Left renal cortex interstitium (tissue), 4 donors: ENCODE results near the gene KLHDC9. TPM values are rescaled to one million over a fixed set of nuclear protein-coding genes. Genes with fewer than 3 reads are reported as not detected.
A peak's percentile ranks its signal among the peaks of the same experiment; 100 is the strongest.
"Not testable (repeated sequence)": the region's sequence is repeated elsewhere in the genome, so short reads cannot be mapped to it uniquely, and the experiment has no call there.

Experiments used
- DNase-seq, 4 donors: peaks; one replicate each; pipeline ENCODE4 v3.0.0-alpha.2; 2013; ENCODE audit warnings: low read depth in 4 of 4, low spot score in 2 of 4, missing footprints in 1 of 4
- polyA plus RNA-seq, 4 donors: library from polyadenylated mRNA; unstranded; fragments of 120-200 nt; gene quantifications; one replicate each; pipeline ENCODE4 v1.2.1, GENCODE V29; 2013; ENCODE audit not compliant: insufficient read length in 4 of 4

The KLHDC9 gene, protein sequence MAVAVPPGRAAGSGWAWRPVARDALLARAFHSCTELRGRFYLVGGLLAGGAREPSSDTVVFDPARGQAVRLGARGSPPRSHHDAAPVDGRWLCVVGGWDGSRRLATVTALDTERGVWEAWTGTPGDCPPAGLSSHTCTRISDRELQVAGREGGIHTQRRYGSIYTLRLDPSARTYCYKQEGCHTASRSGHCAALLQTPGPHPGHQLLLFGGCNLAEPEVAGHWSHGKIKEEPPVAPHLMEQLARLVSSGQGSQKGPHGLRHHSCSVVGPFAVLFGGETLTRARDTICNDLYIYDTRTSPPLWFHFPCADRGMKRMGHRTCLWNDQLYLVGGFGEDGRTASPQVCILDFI
- polyA plus RNA-seq: 10 to 100 TPM; 14.9 to 21.5 (median 16.4) TPM

DNA sequence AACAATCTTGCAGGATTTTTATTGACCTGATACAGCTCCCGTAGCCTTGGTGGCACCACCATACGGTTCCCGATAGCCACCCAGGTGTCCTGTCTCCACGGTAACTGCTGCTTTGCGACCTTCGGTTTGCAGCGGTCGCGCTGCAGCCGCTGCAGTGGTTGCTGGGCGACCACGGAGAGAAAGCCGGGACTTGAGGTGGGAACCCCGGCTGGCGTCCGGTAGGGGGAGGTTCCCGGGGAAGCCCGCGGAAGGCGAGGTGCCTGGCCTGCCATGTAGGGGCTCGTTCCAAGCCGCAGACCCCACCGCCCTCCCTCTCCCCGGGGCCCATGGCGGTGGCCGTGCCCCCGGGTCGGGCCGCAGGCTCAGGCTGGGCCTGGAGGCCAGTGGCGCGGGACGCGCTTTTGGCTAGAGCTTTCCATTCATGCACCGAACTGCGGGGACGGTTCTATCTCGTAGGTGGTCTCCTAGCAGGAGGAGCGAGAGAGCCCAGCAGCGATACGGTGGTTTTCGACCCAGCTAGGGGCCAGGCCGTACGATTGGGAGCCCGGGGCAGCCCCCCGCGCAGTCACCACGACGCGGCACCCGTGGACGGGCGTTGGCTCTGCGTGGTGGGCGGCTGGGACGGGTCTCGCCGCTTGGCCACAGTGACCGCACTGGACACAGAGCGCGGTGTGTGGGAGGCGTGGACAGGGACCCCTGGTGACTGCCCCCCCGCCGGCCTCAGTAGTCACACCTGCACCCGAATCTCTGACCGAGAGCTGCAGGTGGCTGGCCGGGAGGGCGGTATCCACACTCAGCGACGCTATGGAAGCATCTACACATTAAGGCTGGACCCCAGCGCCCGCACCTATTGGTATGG, at the start of gene KLHDC9:
TSS of gene KLHDC9 (plus strand) at position 152 of the 859 bp plus-strand sequence. CDS start at position 327, 175 bp downstream.
- DNase-seq: peak in 2 of 4 donors; percentile 68 to 78

DNA sequence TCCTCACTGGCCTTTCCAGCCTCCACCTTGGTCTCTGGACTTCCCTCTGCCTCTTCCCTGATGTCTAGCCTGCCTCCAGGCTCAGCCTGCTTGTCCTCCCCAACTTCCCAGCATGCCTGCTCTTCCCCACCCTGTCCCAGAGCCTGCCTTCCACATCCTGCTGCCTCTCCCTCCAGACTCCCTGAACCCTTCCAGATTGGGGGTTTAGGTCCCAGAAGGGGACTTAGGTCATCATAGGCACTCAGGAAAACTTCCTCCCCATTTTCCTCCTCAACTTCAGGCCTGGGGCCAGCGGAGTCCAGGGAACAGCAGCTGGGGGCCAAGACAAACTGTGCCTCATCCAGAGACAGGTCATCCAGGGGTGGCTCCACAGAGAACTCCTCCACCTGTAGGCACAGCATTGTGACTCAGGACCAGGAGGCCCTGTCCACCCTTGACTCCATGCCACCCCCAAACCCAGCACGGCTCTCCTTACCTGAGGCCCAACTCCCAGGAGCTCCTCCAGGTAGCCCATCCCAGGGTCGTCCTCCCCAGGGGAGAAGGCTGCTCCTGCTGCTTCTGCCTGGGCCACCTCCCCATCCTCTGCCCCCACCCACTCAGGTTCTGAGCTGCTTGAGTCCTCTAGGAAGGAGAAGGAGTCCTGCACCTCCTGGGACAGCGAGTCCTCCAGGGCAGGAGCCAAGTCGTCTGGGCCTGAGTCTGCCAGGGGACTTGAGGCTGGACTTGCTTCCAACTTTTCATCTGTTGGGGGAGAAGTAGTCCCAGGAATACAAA, 49.0 kb upstream of the KLHDC9 start:
- DNase-seq: no peak

DNA sequence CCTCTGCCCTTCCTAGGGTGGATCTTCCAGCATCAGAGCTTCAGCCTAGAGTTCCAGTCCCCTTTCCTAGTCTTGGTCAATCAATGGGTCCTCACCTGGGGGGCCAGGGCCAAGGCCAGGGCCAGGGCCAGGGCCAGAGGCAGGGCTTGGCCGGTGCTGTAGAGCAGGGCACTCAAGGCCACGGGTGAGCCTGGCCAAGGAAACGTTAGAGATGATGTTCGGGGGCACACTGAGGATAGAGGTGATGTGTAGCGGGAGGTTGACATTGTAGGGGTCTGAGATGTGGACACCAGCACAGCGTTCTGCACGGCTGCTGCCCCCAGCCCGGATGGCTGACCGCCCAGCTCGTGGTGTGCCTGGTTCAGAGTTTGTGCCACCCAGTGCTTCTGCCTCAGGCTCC, 46.9 kb upstream of the KLHDC9 start:
- DNase-seq: no peak

GRCh38 chr1:161052899-161053298, 45.3 kb upstream of the KLHDC9 start:
- no peak for DNase-seq

GRCh38 chr1:161054232-161054631, 43.9 kb upstream of the KLHDC9 start:
- DNase-seq: no peak

GRCh38 chr1:161054805-161055204, 43.4 kb upstream of the KLHDC9 start:
- DNase-seq: no peak

GRCh38 chr1:161059293-161059692, 38.9 kb upstream of the KLHDC9 start:
- DNase-seq: no peak

GRCh38 chr1:161061419-161061818, 36.7 kb upstream of the KLHDC9 start:
- no peak for DNase-seq

DNA sequence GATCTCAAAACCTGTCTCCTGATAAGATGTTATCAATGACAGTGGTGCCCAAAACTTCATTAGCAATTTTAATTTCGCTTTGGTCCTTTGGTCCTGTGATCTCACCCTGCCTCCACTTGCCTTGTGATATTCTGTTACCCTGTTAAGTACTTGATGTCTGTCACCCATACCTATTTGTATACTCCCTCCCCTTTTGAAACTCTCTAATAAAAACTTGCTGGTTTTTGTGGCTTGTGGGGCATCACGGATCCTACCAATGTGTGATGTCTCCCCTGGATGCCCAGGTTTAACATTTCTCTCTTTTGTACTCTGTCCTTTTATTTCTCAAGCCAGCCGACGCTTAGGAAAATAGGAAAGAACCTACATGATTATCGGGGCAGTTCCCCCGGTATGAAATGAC, 34.2 kb upstream of the KLHDC9 start:
- not testable (repeated sequence) for DNase-seq

DNA sequence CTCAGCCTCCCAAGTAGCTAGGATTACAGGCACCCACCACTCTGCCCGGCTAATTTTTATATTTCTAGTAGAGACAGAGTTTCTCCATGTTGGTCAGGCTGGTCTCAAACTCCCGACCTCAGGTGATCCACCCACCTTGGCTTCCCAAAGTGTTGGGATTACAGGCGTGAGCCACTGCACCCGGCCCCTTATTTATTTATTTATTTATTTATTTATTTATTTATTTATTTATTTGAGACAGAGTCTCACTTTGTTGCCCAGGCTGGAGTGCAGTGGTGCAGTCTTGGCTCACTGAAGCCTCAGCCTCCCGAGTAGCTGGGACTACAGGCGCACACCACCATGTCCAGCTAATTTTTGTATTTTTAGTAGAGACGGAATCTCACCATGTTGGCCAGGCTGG, 32.5 kb upstream of the KLHDC9 start:
- DNase-seq: not testable (repeated sequence)

GRCh38 chr1:161066694-161067093, 31.5 kb upstream of the KLHDC9 start:
- DNase-seq: no peak

DNA sequence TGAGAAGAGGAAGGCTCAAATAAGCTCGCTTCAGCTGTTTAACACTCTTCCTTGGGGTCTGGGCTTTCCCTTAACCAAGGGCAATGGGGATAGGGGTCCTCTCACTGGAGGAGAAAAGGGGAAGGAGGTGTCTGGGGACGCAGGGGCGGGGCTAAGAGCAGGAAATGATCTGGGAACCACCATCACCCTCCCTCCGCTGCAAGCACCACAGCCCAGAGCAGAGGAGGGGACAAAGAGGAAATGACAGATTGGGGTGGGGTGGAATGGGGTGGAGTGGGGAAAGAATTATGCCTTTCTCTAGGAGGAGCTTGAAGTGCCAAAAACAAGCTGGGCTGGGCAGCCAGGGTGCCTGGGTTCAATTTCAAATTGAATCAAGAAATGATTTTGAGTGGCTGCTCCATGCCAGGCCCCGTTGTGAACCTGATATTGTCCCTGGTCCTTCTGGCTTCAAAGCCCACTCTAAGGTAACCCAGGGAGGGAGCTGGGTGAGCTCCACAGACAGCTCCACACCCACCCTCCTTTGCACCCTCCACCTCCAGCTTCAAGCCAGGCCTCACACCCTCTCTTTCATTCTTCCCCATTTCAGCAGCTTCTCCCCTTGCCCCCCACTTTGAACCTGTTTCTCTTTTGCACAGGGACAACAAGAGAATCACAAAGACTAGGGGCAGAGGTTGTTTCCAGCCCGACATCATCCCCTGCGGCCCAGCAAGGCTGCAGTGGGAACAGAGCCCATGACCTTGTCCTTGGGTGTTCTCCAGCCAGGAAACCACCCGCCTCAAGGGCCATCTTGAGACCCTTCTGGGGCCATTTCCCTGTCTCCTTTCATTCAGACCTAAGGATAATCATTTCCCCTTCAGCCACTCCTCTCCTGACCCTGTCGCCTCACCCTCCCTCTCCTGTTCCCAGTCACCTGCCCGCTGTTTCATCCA, 29.6 kb upstream of the KLHDC9 start:
- no peak for DNase-seq

DNA sequence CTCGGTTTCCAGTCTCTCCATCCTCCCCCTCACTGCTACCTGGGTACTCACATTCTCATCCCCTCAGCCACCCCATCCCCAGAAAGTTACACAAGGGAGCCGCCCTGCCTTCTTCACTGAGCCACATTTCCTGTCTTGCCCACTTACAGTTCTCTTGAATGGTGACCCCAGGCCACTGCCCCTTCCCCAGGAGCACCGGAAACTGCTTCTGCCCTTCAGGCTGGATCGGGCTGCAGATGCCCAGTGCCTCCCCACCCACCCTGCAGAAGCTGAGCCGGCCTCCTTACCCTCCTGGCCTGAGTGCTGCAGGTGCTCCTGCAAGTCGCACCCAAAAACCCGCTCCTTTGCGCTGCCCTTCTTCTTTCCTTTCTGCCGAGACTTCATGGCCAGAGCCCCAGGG, 28.9 kb upstream of the KLHDC9 start:
- no peak for DNase-seq

- no peak for DNase-seq
These were observed 28.4 kb upstream of the KLHDC9 start, which contains the start of gene ARHGAP30 for GRCh38 chr1:161069731-161070270. TSS of gene ARHGAP30 (minus strand) at chr1:161069891. CDS start at chr1:161069624, 267 bp downstream.

GRCh38 chr1:161070761-161071160, 27.4 kb upstream of the KLHDC9 start:
- DNase-seq: no peak

- no peak for DNase-seq
These were observed 26.2 kb upstream of the KLHDC9 start for GRCh38 chr1:161071886-161072371.

- no peak for DNase-seq
These were observed 25.3 kb upstream of the KLHDC9 start for GRCh38 chr1:161072751-161073449.

- no peak for DNase-seq
These were observed 24.6 kb upstream of the KLHDC9 start for GRCh38 chr1:161073474-161074121.
